Measurements from ENCODE around the gene ADORA2B.
"Not testable (repeated sequence)": the region's sequence is repeated elsewhere in the genome, so short reads cannot be mapped to it uniquely, and the experiment has no call there.

ADORA2B gene

DNA sequence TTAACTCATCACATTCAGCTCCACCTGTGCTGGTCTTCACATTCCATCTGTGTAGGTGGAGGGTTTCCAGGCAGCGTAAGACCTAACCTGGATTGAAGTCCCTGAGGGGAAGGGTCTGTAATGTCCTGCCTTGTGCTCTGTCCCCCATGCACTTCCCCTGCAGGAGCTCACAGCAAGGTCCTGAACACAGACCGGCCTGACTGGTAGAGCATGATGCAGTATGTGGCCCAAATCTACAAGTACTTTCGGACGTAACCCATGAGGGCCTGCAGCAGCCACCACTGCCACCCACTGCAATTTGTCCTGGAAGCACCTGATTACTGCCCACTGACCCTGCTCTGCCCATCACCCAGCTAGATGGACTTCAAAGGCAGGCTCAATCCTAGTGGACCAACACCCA lies 36.6 kb upstream of the ADORA2B start:
- H3K4me3 ChIP-seq (ENCODE audit: low read depth, low read length), result no peak overlapping the region
- no peak for DNase-seq (ENCODE audit: low read depth)
- no peak for TF ChIP-seq CTCF (IDR thresholded peaks at IDR 0.05; ENCODE audit: insufficient read depth, low read depth, low read length, missing control alignments)

DNA sequence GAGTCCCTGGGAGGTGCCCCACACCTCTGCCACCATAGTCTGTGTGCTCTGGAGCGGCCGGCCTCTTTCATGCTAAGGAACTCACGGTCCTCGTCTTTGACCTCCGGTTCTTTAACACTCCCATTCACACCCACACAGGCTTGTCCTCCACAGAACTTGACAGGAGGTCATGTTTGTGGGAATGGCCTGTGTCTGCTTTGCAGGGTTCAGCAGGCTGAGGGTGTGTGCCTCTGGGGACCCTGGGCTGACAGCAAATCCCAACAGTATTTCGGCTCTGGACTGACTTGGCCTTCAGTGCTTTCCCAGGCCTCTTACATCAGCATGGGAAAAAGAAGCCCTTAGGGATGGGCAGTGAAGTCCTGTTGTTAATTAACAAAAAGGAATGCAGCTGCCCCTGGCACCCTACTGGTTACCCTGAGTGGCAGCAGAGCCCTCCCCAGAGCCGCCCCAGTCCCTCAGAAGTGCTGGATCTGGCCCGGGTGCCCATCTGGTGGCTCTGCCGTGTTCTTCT lies 35.4 kb upstream of the ADORA2B start:
- no peak for DNase-seq (ENCODE audit: low read depth)
- TF ChIP-seq CTCF (IDR thresholded peaks at IDR 0.05; ENCODE audit: insufficient read depth, low read depth, low read length, missing control alignments), result no peak

GRCh38 chr17:15910791-15911190 lies 34.1 kb upstream of the ADORA2B start:
- no peak for TF ChIP-seq CTCF (IDR thresholded peaks at IDR 0.05; ENCODE audit: insufficient read depth, low read depth, low read length, missing control alignments)
- DNase-seq (ENCODE audit: low read depth), result no peak
- H3K4me3 ChIP-seq (ENCODE audit: low read depth, low read length), result no peak overlapping the region

More for the DNA sequence above, 35.4 kb upstream of the ADORA2B start:
- no peak overlapping the region for H3K4me3 ChIP-seq (ENCODE audit: low read depth, low read length)

- not testable (repeated sequence) for DNase-seq (ENCODE audit: low read depth); H3K4me3 ChIP-seq (ENCODE audit: low read depth, low read length)
Observed at GRCh38 chr17:15911701-15912100, 33.2 kb upstream of the ADORA2B start.

GRCh38 chr17:15912416-15912955 lies 32.4 kb upstream of the ADORA2B start:
- TF ChIP-seq CTCF (IDR thresholded peaks at IDR 0.05; ENCODE audit: insufficient read depth, low read depth, low read length, missing control alignments), result no peak
- no peak overlapping the region for H3K4me3 ChIP-seq (ENCODE audit: low read depth, low read length)
- DNase-seq (ENCODE audit: low read depth), result no peak

DNA sequence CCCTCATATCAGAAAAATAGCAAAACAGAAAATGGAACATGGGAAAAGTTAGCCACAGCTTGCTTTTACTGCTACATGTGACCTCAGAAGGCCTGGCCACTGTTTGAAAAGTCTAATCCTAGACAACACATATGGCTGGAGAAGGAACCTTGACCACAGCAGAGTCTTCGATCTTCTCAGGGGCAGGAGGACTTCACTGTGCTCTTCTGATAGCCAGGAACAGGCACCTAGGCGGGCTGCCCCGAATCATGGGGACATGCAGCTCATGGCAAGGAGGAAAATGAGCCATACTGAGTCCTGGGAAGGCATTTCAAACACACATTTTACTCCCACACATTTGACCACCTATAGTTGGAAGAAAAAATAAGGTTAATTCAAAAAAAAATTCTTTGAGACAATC lies 31.1 kb upstream of the ADORA2B start:
- no peak for DNase-seq (ENCODE audit: low read depth)
- no peak overlapping the region for H3K4me3 ChIP-seq (ENCODE audit: low read depth, low read length)
- no peak for TF ChIP-seq CTCF (IDR thresholded peaks at IDR 0.05; ENCODE audit: insufficient read depth, low read depth, low read length, missing control alignments)

GRCh38 chr17:15914400-15915170 lies 30.3 kb upstream of the ADORA2B start:
- DNase-seq (ENCODE audit: low read depth), result no peak
- H3K4me3 ChIP-seq (ENCODE audit: low read depth, low read length), result no peak overlapping the region
- no peak for TF ChIP-seq CTCF (IDR thresholded peaks at IDR 0.05; ENCODE audit: insufficient read depth, low read depth, low read length, missing control alignments)

Measured in GM12865 (cell line).